ENCODE measurements around the gene NEUROG2. TPM values are rescaled to one million over a fixed set of nuclear protein-coding genes. Genes with fewer than 3 reads are reported as not detected.
"Not testable (repeated sequence)": the region's sequence is repeated elsewhere in the genome, so short reads cannot be mapped to it uniquely, and the experiment has no call there.

Gene NEUROG2
- total and polyA plus RNA-seq, 4 donors, result not detected

GRCh38 chr4:112504807-112505206, 11.2 kb downstream of the NEUROG2 start:
- WGBS, 2 donors, result 86 to 89% methylated on average over 4 of the region's 4 CpGs
- Histone ChIP-seq H3K9me3 (ENCODE audit: control insufficient read depth in 4 of 4, insufficient read depth in 3 of 4, low read length in 3 of 4) (peaks cover 0 to 5% (median 0%) of the 10 kb centered on the region in 4 donors), H3K36me3 (ENCODE audit: control insufficient read depth in 4 of 4, insufficient read depth in 4 of 4, low read length in 4 of 4) (no peaks in the 10 kb centered on the region), H3K27me3 (ENCODE audit: control insufficient read depth in 3 of 3, insufficient read depth in 3 of 3, low read length in 2 of 3) (peaks cover 10 to 56% (median 53%) of the 10 kb centered on the region in 3 donors), H3K27ac (ENCODE audit: low read depth in 1 of 2, low read length in 1 of 2) (no peak overlapping the region), H3K4me1 (ENCODE audit: control insufficient read depth in 5 of 5, insufficient read depth in 5 of 5, low read length in 5 of 5) (peaks cover 0 to 6% (median 3%) of the 10 kb centered on the region in 5 donors), H3K9ac (ENCODE audit: insufficient read depth in 1 of 2, low read length in 2 of 2) (no peak overlapping the region), H3K4me3 (no peak overlapping the region)
- no peak for TF ChIP-seq CTCF (IDR thresholded peaks at IDR 0.05; ENCODE audit: control extremely low read depth, extremely low read depth)
- DNase-seq (no peak), ATAC-seq (ENCODE audit: insufficient read depth, low FRiP score) (no peak)

GRCh38 chr4:112502871-112503270, 13.1 kb downstream of the NEUROG2 start:
- no peak for TF ChIP-seq CTCF (IDR thresholded peaks at IDR 0.05; ENCODE audit: control extremely low read depth, extremely low read depth)
- Histone ChIP-seq H3K27ac (ENCODE audit: low read depth in 1 of 2, low read length in 1 of 2) (no peak overlapping the region), H3K4me1 (ENCODE audit: control insufficient read depth in 5 of 5, insufficient read depth in 5 of 5, low read length in 5 of 5) (no peaks in the 10 kb centered on the region), H3K9me3 (ENCODE audit: control insufficient read depth in 4 of 4, insufficient read depth in 3 of 4, low read length in 3 of 4) (peaks cover 0 to 2% (median 0%) of the 10 kb centered on the region in 4 donors), H3K27me3 (ENCODE audit: control insufficient read depth in 3 of 3, insufficient read depth in 3 of 3, low read length in 2 of 3) (peaks cover 10 to 36% (median 34%) of the 10 kb centered on the region in 3 donors), H3K9ac (ENCODE audit: insufficient read depth in 1 of 2, low read length in 2 of 2) (no peak overlapping the region), H3K4me3 (no peak overlapping the region), H3K36me3 (ENCODE audit: control insufficient read depth in 4 of 4, insufficient read depth in 4 of 4, low read length in 4 of 4) (no peaks in the 10 kb centered on the region)
- DNase-seq (no peak), ATAC-seq (ENCODE audit: insufficient read depth, low FRiP score) (no peak)
- 74 to 75% methylated on average over 5 of the region's 5 CpGs for WGBS, 2 donors

- DNase-seq (no peak), ATAC-seq (ENCODE audit: insufficient read depth, low FRiP score) (no peak)
- Histone ChIP-seq H3K27me3 (ENCODE audit: control insufficient read depth in 3 of 3, insufficient read depth in 3 of 3, low read length in 2 of 3) (no peaks in the 10 kb centered on the region), H3K9me3 (ENCODE audit: control insufficient read depth in 4 of 4, insufficient read depth in 3 of 4, low read length in 3 of 4) (peaks cover 0 to 5% (median 0%) of the 10 kb centered on the region in 4 donors), H3K9ac (ENCODE audit: insufficient read depth in 1 of 2, low read length in 2 of 2) (no peak overlapping the region), H3K4me1 (ENCODE audit: control insufficient read depth in 5 of 5, insufficient read depth in 5 of 5, low read length in 5 of 5) (no peaks in the 10 kb centered on the region), H3K27ac (ENCODE audit: low read depth in 1 of 2, low read length in 1 of 2) (no peak overlapping the region), H3K36me3 (ENCODE audit: control insufficient read depth in 4 of 4, insufficient read depth in 4 of 4, low read length in 4 of 4) (no peaks in the 10 kb centered on the region), H3K4me3 (no peak overlapping the region)
- WGBS, 2 donors, result 87 to 89% methylated on average over 7 of the region's 7 CpGs
- no peak for TF ChIP-seq CTCF (IDR thresholded peaks at IDR 0.05; ENCODE audit: control extremely low read depth, extremely low read depth)
These were observed 23.7 kb downstream of the NEUROG2 start for GRCh38 chr4:112492321-112492720.

GRCh38 chr4:112490808-112491207, 25.2 kb downstream of the NEUROG2 start:
- not testable (repeated sequence) for H3K36me3 ChIP-seq (ENCODE audit: control insufficient read depth in 4 of 4, insufficient read depth in 4 of 4, low read length in 4 of 4); H3K4me1 ChIP-seq (ENCODE audit: control insufficient read depth in 5 of 5, insufficient read depth in 5 of 5, low read length in 5 of 5); H3K4me3 ChIP-seq; ATAC-seq (ENCODE audit: insufficient read depth, low FRiP score); H3K27me3 ChIP-seq (ENCODE audit: control insufficient read depth in 3 of 3, insufficient read depth in 3 of 3, low read length in 2 of 3); DNase-seq; H3K9me3 ChIP-seq (ENCODE audit: control insufficient read depth in 4 of 4, insufficient read depth in 3 of 4, low read length in 3 of 4); H3K27ac ChIP-seq (ENCODE audit: low read depth in 1 of 2, low read length in 1 of 2); H3K9ac ChIP-seq (ENCODE audit: insufficient read depth in 1 of 2, low read length in 2 of 2)
- 88 to 91% methylated on average over 3 of the region's 3 CpGs for WGBS, 2 donors

All from lung (tissue), 12 donors.